Heart left ventricle (tissue), 13 donors: ENCODE data around the gene ITIH5.

Experiments
- POLR2A ChIP-seq, 2 donors: fragments of 450-650 bp; IDR thresholded peaks; one replicate each; pipeline ENCODE4 v1.6.1; 2017; ENCODE audit warnings: antibody characterized with exemption in 2 of 2, mild to moderate bottlenecking in 2 of 2, moderate library complexity in 2 of 2
- TF ChIP-seq, protein P1 (sequence below), 12 donors: fragments of 200-600 bp; sonication (generic) in 4 of 12; IDR thresholded peaks; one replicate each; pipeline versions ENCODE4 v1.5.0 to v1.8.0; 2018 to 2022; ENCODE audit warnings: antibody characterized with exemption in 12 of 12, mild to moderate bottlenecking in 5 of 12
- donor health status: ischemic (EF 13 %, LVEDD 7.1; RV severe dilation, severe dysfunction).
- donor health status: DM: no; HTN: yes; CAD: no.
- donor health status: DM: no; HTN: no; CAD: no.
- donor health status: ischemic (EF 25% LVEDD 6.9; RV normal size, moderate dysfunction).
- donor health status: ischemic (EF 25% LVEDD 5.7; RV mildly dilated, moderate dysfunction).
- donor health status: ischemic (EF 35%, LVEDD 5.7; RV mildly dilated, moderate dysfunction).
- donor health status: nonischemic (EF 11% LVEDD 7.7; RV severe dilation, severe dysfunction).
- donor health status: DM: yes; HTN: yes; CAD: no.
- donor health status: PGD.
- donor health status: ischemic (EF 29% LVEDD 5.4; RV normal size, mild dysfunction).
- donor health status: nonischemic (EF 23%, LVEDD 6.1; RV moderate dilation, normal function).

DNA sequence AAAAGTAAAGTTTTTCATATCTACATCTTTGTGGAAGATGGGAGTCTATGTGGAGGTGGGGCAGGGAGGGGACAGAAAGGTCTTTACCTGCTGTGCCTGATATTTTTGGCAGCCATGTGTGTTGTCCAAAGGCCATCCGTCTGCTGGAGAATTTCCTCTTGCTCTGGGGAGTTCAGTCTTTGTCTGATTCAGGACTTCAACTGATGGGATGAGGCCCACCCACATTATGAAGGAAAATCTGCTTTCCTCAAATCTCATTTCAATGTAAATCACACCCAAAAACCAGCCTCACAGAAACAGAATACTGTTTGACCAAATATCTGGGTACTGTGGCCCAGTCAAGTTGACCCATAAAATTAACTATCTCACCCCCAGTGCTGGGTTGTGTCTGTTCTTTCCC lies 12.5 kb upstream of the ITIH5 start:
- TF ChIP-seq, protein P1, sequence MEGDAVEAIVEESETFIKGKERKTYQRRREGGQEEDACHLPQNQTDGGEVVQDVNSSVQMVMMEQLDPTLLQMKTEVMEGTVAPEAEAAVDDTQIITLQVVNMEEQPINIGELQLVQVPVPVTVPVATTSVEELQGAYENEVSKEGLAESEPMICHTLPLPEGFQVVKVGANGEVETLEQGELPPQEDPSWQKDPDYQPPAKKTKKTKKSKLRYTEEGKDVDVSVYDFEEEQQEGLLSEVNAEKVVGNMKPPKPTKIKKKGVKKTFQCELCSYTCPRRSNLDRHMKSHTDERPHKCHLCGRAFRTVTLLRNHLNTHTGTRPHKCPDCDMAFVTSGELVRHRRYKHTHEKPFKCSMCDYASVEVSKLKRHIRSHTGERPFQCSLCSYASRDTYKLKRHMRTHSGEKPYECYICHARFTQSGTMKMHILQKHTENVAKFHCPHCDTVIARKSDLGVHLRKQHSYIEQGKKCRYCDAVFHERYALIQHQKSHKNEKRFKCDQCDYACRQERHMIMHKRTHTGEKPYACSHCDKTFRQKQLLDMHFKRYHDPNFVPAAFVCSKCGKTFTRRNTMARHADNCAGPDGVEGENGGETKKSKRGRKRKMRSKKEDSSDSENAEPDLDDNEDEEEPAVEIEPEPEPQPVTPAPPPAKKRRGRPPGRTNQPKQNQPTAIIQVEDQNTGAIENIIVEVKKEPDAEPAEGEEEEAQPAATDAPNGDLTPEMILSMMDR (IDR thresholded peaks at IDR 0.05): no peak
- TF ChIP-seq POLR2A (IDR thresholded peaks at IDR 0.05): no peak
